Common myeloid progenitor, CD34-positive (primary cell): ENCODE data around the gene SCAP.
"Not testable (repeated sequence)": the region's sequence is repeated elsewhere in the genome, so short reads cannot be mapped to it uniquely, and the experiment has no call there.

Source experiments
- CTCF ChIA-PET: fragments of 350-600 bp; sonication (Branson Sonifier 250); formaldehyde crosslinking; loops from one replicate; lab custom pipeline; 2021; ENCODE audit warnings: antibody characterized with exemption; lab: Charles Lee
- POLR2A ChIA-PET: fragments of 350-600 bp; sonication (Branson Sonifier 250); formaldehyde crosslinking; loops from one replicate; lab custom pipeline; 2021; ENCODE audit warnings: antibody characterized with exemption; lab: Charles Lee
- DNase-seq, 3 donors: peaks; one replicate each; pipeline versions ENCODE4 v3.0.0 to v3.0.0-alpha.2; 2013
- H3K27ac ChIP-seq, 2 experiments: 1 replicate in 1 of 2; 2 replicates in 1 of 2; pipeline ENCODE4 v1.7.0; 2013; ENCODE audit warnings: inconsistent platforms in 2 of 2, low read length in 2 of 2, mild to moderate bottlenecking in 2 of 2, low read depth in 1 of 2, moderate library complexity in 1 of 2; ENCODE audit not compliant: severe bottlenecking in 2 of 2, insufficient read depth in 1 of 2, poor library complexity in 1 of 2
- H3K27me3 ChIP-seq, 5 experiments: replicated peaks in 2 of 5; 1 replicate in 3 of 5; 2 replicates in 2 of 5; pipeline versions ENCODE4 v1.6.1 to v1.7.0; 2013; ENCODE audit warnings: low read length in 4 of 5, mild to moderate bottlenecking in 2 of 5, moderate library complexity in 2 of 5, inconsistent platforms in 1 of 5; ENCODE audit not compliant: insufficient read depth in 5 of 5, control insufficient read depth in 4 of 5
- H3K36me3 ChIP-seq, 4 experiments: 1 replicate in 2 of 4; 2 replicates in 2 of 4; pipeline versions ENCODE4 v1.6.1 to v1.7.0; 2013; ENCODE audit warnings: low read length in 3 of 4, control low read depth in 1 of 4, mild to moderate bottlenecking in 1 of 4; ENCODE audit not compliant: control insufficient read depth in 4 of 4, insufficient read depth in 4 of 4
- H3K4me1 ChIP-seq, 4 experiments: 1 replicate in 3 of 4; 2 replicates in 1 of 4; pipeline versions ENCODE4 v1.6.1 to v1.7.1; 2013; ENCODE audit warnings: low read length in 3 of 4, mild to moderate bottlenecking in 3 of 4, control low read depth in 1 of 4, inconsistent platforms in 1 of 4, moderate library complexity in 1 of 4; ENCODE audit not compliant: control insufficient read depth in 4 of 4, insufficient read depth in 4 of 4; ENCODE audit errors: control extremely low read depth in 1 of 4
- H3K4me3 ChIP-seq, 7 experiments: 1 replicate in 4 of 7; 2 replicates in 3 of 7; pipeline versions ENCODE4 v1.5.1 to v1.7.0; 2013; ENCODE audit warnings: mild to moderate bottlenecking in 7 of 7, low read length in 6 of 7, moderate library complexity in 6 of 7, inconsistent platforms in 2 of 7, low read depth in 2 of 7, control low read depth in 1 of 7; ENCODE audit not compliant: insufficient read depth in 4 of 7, control insufficient read depth in 1 of 7; ENCODE audit errors: extremely low read depth in 1 of 7
- H3K9me3 ChIP-seq, 5 experiments: 1 replicate in 4 of 5; 2 replicates in 1 of 5; pipeline versions ENCODE4 v1.6.1 to v1.7.1; 2013; ENCODE audit warnings: low read length in 4 of 5, mild to moderate bottlenecking in 2 of 5, inconsistent platforms in 1 of 5, low read depth in 1 of 5, moderate library complexity in 1 of 5; ENCODE audit not compliant: control insufficient read depth in 4 of 5, insufficient read depth in 2 of 5; ENCODE audit errors: control extremely low read depth in 1 of 5
- WGBS: methylation state at CpG from one replicate; pipeline ENCODE4 v1.1.5; 2013; ENCODE audit not compliant: insufficient coverage; 5-methylcytosine and 5-hydroxymethylcytosine counted together

The SCAP gene

DNA sequence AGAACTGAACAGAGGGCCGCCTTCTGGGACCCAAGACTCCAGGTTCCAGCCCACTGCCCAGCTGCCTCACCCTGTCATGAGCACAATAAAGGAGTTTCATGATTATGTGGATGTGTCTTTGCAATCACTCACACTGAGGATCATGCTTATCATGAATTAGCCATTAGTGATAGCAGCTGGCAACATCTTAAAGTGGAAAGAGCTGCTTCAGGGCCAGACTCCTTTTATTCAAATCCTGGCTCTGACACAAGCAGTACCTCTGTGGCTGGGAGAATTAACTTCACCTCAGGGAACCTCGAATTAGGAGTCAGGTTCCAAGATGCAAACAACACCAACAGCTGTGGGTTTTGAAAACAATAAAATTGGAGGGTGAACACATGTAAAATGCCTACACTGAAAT is 6.6 kb upstream of the SCAP start:
- Histone ChIP-seq H3K36me3 (peaks cover 0 to 4% (median 3%) of the 10 kb centered on the region in 4 experiments), H3K27me3 (no peaks in the 10 kb centered on the region), H3K4me3 (no peak overlapping the region), H3K4me1 (peaks cover 0 to 3% (median 0%) of the 10 kb centered on the region in 4 experiments), H3K27ac (peak overlapping the region in 1 of 2 experiments; percentile 43), H3K9me3 (no peaks in the 10 kb centered on the region)
- POLR2A ChIA-PET = no interaction called here
- DNase-seq = no peak
- CTCF ChIA-PET = interaction anchor here (0.7 kb wide), 2 partner anchors 13 to 61 kb away, joined by 3 read pairs; no protein-coding TSS in a partner anchor
- 67% methylated on average over 1 of the region's 2 CpGs for WGBS

DNA sequence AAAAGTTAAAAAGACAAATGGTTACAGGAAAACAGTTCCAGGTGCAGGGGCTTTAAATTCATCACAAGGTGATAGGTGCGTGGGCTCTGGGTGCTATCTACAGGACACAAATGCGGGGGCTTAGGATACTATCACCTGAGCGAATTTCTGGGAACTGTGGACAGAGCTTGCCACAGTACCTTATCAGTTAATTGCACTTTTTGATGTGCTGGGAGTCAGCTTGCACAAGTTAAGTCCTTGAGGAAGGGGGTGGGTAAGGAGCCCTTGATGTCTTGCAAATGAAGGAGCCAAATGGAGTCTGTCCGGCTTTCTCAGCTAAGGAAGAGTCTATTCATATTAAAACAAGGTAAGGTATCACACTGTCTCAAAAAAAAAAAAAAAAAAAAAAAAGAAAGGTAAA is 6.0 kb upstream of the SCAP start:
- WGBS = 100% methylated on average over 3 of the region's 4 CpGs
- H3K27me3 ChIP-seq, POLR2A ChIA-PET, H3K36me3 ChIP-seq, H3K4me3 ChIP-seq, H3K4me1 ChIP-seq, DNase-seq, H3K9me3 ChIP-seq: not testable (repeated sequence)
- H3K27ac ChIP-seq = peak overlapping the region in 1 of 2 experiments; percentile 43
- CTCF ChIA-PET = interaction anchor here (0.6 to 0.7 kb wide), 2 partner anchors 19 to 60 kb away, joined by 3 read pairs; no protein-coding TSS in a partner anchor

DNA sequence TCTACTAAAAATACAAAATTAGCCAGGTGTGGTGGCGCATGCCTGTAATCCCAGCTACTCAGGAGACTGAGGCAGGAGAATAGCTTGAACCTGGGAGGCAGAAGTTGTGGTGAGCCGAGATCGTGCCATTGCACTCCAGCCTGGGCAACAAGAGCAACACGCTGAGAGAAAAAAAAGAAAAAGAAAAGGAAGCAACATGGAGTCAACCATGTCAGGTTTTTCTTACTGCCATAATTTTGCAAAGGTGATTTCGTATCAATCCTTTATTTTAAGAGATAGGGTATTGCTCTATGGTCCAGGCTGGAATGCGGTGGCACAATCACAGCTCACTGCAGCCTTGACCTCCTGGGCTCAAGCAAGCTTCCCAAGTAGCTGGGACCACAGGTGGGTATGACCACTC is 4.5 kb upstream of the SCAP start:
- DNase-seq, POLR2A ChIA-PET, H3K27me3 ChIP-seq, H3K9me3 ChIP-seq, H3K4me3 ChIP-seq, H3K36me3 ChIP-seq, H3K27ac ChIP-seq: not testable (repeated sequence)
- 100% methylated on average over 6 of the region's 6 CpGs for WGBS
- CTCF ChIA-PET = interaction anchor here (1.0 to 7.5 kb wide), 5 partner anchors 8 to 59 kb away, joined by 3 to 63 read pairs (median 3); no protein-coding TSS in a partner anchor
- H3K4me1 ChIP-seq = peaks cover 0 to 12% (median 9%) of the 10 kb centered on the region in 4 experiments

DNA sequence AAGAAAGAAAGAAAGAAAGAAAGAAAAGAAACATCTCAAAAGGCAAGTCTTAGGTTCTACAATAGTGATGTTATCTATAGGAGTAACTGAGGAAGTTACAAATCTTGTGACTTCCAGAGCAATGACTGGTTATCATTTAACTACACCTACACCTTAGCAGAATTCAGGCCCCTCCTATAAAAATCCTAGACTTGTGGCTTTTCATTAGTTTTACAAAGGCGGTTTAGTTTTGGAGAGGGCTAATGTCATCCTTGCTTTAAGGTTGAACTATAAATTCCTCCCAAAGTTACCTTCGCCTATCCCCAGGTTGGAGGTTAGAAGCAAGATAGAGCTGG is 4.1 kb upstream of the SCAP start:
- Histone ChIP-seq H3K4me3 (no peak overlapping the region), H3K4me1 (peaks cover 0 to 13% (median 11%) of the 10 kb centered on the region in 4 experiments), H3K27me3 (no peaks in the 10 kb centered on the region), H3K27ac (no peak overlapping the region), H3K9me3 (no peaks in the 10 kb centered on the region), H3K36me3 (no peaks in the 10 kb centered on the region)
- ChIA-PET CTCF (interaction anchor here (1.0 to 7.5 kb wide), 4 partner anchors 9 to 58 kb away, joined by 3 to 63 read pairs (median 3); no protein-coding TSS in a partner anchor), POLR2A (no interaction called here)
- no peak for DNase-seq
- 100% methylated on average over 1 of the region's 2 CpGs for WGBS

DNA sequence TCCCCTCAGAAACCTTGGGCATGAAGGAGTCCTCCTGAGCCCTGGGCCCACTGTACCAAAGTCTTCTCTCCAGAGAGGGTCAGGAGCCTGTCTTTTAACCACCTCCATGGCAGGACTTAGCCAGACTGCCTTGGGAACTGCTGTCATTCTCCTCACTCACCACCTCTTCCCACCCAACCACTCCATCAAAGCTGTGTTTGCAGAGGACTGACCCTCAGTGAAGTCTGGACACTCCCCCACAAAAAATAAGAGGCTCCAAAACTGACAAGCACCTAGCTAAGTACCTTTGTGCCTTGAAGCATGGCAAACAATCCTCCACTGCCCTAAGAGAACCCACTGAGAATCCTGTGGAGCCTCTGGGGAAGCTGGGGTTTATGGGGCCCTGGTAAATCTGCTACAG is 2.3 kb upstream of the SCAP start:
- no peaks in the 10 kb centered on the region for H3K27me3 ChIP-seq
- no peak for DNase-seq
- no peak overlapping the region for H3K27ac ChIP-seq
- no peak overlapping the region for H3K4me3 ChIP-seq
- H3K36me3 ChIP-seq = no peaks in the 10 kb centered on the region
- CTCF ChIA-PET = interaction anchor here (0.7 to 7.5 kb wide), 3 partner anchors 38 to 57 kb away, joined by 3 to 63 read pairs (median 4); no protein-coding TSS in a partner anchor
- no peaks in the 10 kb centered on the region for H3K9me3 ChIP-seq
- H3K4me1 ChIP-seq = peaks cover 0 to 19% (median 18%) of the 10 kb centered on the region in 4 experiments
- POLR2A ChIA-PET = no interaction called here

DNA sequence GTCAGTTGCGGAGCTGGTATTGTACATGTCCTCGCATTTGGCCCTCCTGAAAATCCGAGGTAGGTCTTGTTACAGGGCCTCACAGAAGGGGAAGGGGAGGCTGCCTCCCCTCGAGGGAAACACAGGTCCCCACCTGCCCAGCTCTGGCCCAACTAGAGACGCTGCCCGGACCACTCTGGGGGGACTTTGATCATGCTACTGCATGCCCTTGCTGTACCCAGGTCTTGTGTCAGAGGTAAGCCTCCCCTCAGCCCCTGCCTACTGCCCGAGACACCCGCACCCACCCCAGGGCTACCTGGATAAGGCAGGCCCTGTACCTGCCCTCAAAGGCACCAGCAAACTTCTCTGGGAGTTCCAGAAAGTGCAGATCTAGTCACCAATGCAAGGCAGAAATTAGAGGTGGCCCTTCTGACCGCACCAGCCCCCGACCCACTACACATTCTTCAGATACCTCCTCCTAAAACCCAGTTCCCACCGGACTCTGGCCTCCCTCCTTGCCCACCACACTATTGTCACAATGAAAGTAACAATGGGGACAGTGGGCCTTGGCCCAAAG is 981 bp upstream of the SCAP start:
- peak overlapping the region in 1 of 2 experiments; percentile 84 for H3K27ac ChIP-seq
- no peaks in the 10 kb centered on the region for H3K27me3 ChIP-seq
- ChIA-PET POLR2A (no interaction called here), CTCF (interaction anchor here (0.7 to 7.5 kb wide), 7 partner anchors 12 to 61 kb away, joined by 3 to 63 read pairs (median 4); no protein-coding TSS in a partner anchor)
- no peaks in the 10 kb centered on the region for H3K9me3 ChIP-seq
- DNase-seq = no peak
- WGBS = 95% methylated on average over 9 of the region's 11 CpGs
- peak overlapping the region in 5 of 7 experiments; percentile 84 to 96 (median 89) for H3K4me3 ChIP-seq
- H3K4me1 ChIP-seq = peaks cover 0 to 19% (median 19%) of the 10 kb centered on the region in 4 experiments
- H3K36me3 ChIP-seq = peaks cover 0 to 2% (median 0%) of the 10 kb centered on the region in 4 experiments

DNA sequence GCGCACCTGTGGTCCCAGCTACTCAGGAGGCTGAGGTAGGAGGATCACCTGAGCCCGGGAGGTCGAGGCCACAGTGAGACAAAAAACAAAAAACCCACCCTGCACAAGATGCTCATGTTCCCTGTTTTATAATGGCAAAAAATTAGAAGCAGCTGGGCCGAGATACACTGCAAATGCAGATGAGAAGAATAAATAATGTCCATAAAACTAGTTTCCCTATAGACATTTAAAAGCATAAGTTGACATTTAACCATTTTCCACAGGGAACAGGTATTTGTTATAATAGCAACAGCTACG is 537 bp upstream of the SCAP start:
- Histone ChIP-seq H3K4me1 (peaks cover 0 to 19% (median 19%) of the 10 kb centered on the region in 4 experiments), H3K27ac (peak overlapping the region; percentile 46 to 84), H3K9me3 (no peaks in the 10 kb centered on the region), H3K27me3 (no peaks in the 10 kb centered on the region), H3K36me3 (peaks cover 0 to 2% (median 0%) of the 10 kb centered on the region in 4 experiments), H3K4me3 (peak overlapping the region in 6 of 7 experiments; percentile 80 to 96 (median 88))
- 70% methylated on average over 2 of the region's 5 CpGs for WGBS
- ChIA-PET POLR2A (no interaction called here), CTCF (interaction anchor here (0.7 to 7.5 kb wide), 6 partner anchors 12 to 61 kb away, joined by 3 to 63 read pairs (median 4); no protein-coding TSS in a partner anchor)
- no peak for DNase-seq
